Right hindlimb (tissue), 1 donor: ENCODE data around the gene SYNGR1.
A peak's percentile ranks its signal among the peaks of the same experiment; 100 is the strongest.

ENCODE experiments used
- DNase-seq: peaks from one replicate; pipeline ENCODE4 v3.0.0-alpha.2; 2018

The SYNGR1 gene

GRCh38 chr22:39374191-39374590 lies 24.4 kb downstream of the SYNGR1 start:
- DNase-seq = no peak

DNA sequence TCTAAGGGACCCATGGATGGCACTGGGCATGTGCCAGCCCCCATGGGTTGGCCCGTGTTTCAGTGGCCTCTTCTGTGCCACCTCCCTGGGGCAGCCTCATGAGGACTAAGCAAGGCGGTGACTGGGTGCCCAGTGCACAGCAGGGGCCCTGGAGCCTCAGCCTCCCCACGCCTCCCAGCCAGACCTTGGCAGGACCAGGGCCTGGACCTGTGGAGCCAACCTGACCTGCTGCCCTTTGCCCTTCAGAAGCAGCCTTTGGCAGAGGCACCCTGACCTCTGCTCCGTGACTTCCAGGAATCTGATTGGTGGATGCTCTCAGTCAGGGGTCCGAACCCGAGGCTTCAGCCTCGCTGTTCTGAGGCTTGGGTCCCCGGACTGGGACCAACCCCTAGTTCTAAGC lies 25.0 kb downstream of the SYNGR1 start:
- no peak for DNase-seq

DNA sequence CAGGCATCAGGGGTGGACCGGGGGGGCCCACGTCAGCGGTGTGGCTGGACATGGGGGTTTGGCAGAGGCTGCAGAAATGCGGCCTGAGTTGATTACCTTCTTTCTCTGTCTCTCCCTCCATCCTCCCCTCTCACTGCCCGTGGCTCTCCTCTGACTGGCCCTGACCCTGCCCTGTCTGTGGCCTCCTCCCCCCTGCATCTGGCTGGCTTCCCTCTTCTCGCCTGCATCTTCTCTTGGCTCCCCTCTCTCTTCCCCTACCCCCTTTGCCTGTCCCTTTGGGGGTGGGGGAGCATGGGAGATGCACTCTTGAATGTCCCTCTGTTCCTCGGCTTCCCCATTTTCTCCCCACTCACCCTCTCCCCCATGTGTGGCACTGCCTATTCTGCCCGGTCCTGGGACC lies 25.9 kb downstream of the SYNGR1 start:
- no peak for DNase-seq

- no peak for DNase-seq
Observed at GRCh38 chr22:39379756-39380730, 30.3 kb downstream of the SYNGR1 start.

DNA sequence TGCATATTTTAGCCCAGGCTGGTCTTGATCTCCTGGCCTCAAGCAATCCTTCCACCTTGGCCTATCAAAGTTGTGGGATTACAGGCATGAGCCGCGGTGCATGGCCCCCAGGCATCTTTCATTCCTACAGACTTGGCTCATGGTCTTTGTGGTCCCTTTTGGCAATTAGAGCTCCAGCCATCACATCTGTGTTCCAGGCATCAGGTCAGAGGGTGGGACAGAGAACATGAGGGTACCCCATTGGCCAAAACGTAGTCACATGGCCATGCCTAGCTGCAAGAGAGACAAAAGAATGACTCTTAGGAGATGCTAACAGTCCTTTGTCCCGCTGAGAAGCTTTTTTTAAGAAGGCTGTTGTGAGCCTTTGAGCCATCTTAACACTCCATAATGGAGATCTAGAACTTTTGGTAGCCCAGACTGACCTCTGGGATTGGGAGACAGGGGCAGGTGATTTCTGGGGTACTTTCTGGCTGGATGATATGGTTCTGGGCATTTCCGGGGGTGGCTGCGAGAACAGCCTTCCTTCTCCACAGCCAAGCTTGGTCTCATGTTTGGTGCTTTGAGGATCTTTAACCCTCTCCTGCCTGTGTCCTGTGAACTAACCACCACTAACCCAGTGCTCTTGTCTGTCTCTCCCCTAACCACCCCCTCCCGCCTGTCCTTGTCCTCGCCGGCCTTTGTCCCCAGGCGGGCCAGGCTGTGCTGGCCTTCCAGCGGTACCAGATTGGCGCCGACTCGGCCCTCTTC lies 31.4 kb downstream of the SYNGR1 start:
- DNase-seq = no peak

DNA sequence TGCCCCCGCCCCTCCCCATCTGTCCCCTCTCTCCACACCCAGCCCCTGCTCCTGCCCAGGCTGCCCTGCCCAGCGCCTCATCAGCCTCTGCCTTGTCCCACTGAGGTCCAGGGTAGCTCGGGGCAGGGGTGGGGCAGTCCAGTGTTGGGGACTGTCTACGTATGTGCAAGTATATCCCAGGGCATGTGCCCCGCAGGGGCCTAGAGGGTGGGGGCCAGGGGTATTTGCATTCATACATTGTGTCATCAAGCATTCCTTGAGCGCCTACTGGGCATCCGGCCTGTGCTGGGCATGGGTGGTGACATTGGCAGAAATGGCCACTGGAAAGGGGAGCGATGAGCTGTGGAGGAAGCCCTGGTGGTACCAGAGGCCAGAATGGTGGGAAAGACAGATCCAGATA lies 32.1 kb downstream of the SYNGR1 start:
- no peak for DNase-seq

GRCh38 chr22:39382410-39382809 lies 32.6 kb downstream of the SYNGR1 start:
- no peak for DNase-seq

- DNase-seq = no peak
Observed at GRCh38 chr22:39383841-39384625, 34.2 kb downstream of the SYNGR1 start.

DNA sequence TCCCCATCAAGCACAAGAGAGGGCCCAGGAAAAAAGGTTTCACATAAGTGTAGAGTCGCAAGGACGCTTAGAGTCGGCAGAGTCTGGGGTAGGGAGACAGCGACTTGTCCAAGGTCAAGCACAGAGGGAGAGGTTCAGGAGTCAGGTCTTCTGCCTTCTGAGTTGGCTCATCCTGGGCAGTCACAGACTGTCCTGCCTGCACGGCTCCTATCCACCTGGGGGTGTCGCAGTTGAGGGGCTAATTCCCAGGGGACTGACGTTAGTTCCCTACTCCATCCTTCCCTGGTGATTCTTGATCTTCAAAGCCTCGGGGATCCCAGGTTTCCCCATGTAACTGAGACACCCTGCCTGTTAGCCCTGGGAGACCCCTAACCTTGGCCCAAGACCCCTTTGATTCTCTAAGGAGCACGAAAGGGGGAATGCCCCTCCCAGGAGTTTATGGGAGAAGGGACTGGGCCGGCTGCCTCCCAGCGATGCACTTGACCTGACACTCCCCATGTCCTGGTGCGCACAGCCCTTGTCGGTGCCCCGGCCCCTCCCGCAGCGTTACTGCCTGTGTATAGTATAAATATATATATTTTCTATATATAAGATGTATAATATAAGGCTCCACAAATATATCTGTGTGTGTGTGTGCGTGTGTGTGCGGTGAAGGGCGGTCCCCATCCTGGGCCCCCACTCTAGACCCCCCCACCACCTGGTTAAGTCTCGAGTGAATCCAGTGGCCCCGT lies 35.1 kb downstream of the SYNGR1 start:
- DNase-seq = no peak

DNA sequence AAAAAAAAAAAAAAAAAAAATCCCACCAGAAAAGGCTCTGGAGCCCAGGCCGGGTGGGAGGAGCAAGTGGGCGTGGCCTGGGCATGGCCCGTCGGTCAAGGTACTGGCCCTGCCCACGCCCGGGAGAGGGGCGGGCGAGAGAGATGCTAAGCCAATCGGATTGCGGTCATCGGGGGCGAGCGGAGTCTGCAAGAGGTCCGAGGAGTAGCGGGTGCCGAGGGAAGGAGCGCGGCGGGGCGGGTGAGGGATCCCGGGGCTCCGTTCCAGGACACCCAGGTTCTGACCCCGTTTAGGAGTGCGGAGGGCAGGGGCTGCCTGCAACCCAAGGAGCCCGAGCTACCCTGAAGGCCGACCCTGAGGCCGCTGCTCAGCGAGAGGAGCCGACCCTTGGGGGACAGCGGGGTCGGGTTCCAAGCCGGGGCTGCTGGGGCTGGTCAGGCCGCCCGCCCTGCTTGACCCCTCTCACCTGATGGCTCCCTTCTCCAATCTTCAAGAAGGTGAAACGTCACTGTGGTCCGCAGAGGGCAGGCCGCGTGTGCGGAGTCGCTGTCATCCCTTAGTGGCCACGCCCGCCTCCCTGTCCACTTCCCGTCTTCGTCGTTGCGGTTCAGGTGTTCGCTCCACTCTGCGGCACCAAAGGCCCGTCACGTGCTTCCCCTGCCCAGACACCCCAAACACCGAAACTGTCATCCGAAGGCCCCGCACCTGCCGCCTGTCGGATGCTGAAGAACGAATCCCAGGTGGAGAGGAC lies 38.6 kb downstream of the SYNGR1 start:
- peak; percentile 90 for DNase-seq

DNA sequence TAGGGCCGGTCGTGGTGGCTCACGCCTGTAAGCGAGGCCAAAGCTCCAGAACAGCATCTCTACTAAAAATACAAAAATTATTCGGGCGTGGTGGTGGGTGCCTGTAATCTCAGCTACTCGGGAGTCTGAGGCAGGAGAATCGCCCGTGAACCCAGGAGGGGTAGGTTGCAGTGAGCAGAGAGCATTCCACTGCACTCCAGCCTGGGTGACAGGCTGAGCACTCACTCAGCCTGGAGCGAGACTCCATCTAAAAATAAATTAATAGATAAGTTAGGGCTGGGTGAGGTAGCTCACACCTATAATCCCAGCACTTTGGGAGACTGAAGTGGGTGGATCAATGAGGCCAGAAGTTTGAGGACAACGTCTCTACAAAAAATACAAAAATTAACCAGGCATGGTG lies 39.6 kb downstream of the SYNGR1 start:
- peak; percentile 11 for DNase-seq

DNA sequence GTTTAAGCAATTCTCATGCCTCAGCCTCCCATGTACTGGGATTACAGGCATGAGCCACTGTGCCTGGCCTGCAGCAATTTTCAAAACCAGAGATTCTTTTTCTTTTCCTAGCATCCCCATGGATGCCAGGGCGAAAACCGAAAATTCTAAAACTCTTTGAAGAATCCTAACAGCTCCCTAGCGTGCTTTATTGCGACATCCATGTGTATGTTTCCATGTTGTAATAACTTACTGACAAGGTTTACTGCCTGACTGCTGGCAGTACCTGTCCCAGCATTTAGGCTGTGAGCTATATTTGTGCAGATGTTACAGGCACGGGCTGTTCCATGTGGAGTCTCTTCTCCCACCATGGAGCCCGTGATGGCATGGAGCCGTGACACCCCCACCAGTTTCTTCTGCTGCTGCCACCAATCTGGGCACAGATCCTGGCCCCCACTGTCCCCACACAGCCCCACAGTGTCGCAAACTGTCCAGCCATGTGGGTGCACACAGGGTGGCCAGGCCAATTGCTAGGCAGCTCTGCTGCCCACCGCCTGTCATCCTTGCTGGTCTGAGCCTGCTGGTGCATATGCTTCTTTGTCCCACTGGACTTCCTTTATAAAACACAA lies 42.7 kb downstream of the SYNGR1 start:
- peak; percentile 6 for DNase-seq

DNA sequence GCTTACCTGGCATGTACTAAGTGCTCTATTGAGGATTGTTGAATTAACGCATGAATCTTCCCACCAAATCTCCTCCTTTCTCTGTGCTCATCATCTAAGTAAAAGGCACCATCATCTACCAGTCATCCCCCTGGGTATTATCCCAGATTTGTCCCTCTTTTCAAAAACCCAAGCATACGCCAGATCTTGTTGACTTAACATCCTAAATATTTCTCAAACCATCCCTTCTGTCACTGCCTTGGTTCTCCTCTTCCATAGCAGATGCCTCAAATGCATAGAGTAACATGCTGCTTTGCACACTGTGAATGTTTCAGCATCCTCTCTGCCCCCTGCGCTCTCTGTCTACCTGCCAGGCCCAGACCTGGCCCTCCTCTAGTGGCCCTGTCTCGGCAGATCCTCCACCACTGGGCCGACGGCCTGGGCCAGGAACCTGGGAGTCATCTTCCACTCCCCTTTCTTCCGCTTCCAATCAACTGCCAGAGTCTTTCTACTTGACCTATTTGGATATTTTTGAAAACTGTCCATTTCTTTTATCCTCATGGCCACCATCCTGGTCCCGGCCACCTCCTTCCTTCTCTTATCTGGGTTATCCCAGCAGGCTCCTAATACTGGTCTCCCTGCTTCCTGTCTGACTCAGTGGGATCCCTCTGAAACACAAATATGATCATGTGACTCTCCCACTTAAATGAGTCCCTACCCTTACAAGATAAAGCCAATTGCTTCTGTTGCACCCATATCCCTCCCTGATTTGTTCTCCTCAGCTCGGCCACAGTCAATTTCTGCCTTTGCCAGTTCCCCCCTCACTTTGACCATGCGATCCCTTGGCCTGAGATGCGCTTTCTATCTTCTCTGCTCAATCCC lies 46.4 kb downstream of the SYNGR1 start:
- DNase-seq = no peak

DNA sequence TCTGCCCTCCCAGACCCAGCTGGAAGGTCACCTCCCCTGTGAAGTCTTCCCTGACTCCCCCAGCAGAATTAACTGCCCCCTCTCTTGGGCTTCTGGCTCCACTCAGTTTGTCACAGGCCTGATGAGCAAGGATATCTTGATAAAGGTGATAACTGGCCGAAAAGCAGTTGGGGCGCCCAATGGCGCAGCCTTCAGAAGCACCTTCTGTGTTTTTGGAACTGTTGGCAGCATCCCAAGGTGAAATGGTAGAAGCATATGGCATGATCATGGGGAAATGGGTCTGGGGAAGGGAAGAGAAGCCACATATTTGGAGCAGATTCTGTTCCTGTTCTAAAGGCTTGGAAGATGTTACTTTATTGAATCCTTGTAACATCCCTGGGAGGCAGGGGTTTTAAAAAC lies 47.0 kb downstream of the SYNGR1 start:
- no peak for DNase-seq

DNA sequence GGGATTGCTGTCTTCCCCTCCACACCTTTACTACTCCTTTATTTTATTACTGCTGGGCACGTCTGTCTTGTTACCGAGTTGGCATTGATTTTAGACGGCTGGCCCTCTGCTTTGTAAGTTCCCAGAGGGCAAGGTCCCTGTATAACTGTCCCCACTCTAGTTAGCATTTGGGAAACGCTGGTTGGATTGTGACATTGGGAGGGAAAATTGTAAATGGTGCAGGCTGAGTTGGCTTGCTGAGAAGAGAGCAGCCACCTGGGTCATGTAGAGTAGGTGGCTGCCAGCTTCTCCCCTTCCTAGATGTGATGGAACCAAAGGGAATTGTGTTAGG lies 51.5 kb downstream of the SYNGR1 start:
- peak; percentile 7 for DNase-seq

- DNase-seq = peak; percentile 71
Observed at GRCh38 chr22:39405346-39406085, 55.7 kb downstream of the SYNGR1 start.

GRCh38 chr22:39408173-39408572 lies 58.4 kb downstream of the SYNGR1 start:
- no peak for DNase-seq

DNA sequence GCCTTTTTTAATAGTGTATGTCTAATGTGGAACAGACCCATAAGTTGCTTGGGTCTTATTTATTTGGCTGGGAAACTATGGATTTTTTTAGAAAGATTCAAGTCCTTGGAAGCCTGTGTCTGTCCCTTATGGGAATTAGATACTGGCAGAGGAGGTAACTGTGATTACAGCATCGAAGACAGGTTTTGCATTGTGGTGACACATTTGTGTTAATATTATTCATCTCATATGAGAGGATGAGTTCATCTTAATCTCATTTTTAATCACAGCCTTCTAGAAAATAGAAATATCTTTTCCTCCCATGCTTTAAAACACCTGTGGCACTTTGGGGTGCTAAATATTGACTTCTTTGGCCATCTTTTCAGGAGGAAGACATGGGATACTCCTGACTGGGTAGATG lies 59.0 kb downstream of the SYNGR1 start:
- DNase-seq = no peak

DNA sequence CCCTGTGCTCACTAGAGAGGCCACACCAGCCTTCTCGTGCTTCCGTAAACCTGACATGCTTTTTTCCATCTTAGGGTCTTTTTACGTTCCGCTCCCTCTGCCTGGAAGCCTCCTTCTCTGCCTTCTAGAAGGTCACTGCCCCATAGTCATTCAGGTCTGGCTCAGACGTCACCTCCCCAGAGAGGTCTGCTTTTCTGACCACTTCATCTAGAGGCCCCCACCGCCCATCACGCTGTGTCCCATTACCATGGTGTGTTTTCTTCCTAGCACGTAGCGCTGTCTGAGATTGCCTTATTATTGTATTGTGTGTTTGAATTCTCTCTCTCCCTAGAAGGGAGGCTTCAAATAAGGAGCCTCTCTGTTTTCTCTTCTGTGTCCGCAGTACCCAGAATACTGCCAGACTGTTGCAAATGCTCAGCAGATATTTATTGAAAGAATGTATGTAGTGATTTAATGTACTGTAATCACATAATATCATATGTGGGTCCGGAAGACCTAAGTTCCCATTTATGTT lies 59.8 kb downstream of the SYNGR1 start:
- DNase-seq = no peak
